ENCODE measurements around the gene NTS.

DNA sequence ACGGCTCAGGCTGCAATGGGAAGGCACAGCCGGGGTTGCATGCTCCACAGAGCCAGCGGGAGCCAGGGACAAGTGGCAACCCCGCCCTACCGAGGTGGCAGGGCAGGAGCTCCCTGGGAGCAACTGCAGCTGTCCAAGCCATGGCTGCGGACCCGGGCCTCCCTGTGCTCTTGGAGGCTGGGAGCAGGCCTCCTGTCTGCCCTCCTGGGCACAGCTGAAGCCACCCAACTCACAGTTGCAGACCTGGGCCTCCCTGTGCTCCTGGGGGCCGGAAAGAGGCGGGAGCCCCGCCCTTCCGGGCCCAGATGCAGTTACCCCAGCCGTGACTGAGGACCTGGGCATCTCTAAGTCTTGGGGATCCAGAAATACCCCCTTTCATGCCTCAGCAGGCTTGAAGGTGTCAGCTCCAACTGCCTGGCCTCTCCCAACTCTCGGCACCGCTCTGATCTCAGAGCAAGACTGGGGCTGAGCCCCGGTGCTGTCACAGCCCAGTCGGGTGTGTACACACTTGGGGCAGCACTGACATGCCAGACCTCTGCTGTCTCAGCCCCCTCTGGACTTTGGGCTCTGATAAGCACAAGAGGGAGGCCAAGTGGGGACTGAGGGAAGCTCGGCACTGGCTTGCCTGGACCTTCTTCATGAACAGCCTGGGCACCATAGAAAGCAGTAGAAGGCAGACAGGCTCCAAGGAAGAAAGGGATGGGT is 30.3 kb upstream of the NTS start:
- TF ChIP-seq, protein P1, sequence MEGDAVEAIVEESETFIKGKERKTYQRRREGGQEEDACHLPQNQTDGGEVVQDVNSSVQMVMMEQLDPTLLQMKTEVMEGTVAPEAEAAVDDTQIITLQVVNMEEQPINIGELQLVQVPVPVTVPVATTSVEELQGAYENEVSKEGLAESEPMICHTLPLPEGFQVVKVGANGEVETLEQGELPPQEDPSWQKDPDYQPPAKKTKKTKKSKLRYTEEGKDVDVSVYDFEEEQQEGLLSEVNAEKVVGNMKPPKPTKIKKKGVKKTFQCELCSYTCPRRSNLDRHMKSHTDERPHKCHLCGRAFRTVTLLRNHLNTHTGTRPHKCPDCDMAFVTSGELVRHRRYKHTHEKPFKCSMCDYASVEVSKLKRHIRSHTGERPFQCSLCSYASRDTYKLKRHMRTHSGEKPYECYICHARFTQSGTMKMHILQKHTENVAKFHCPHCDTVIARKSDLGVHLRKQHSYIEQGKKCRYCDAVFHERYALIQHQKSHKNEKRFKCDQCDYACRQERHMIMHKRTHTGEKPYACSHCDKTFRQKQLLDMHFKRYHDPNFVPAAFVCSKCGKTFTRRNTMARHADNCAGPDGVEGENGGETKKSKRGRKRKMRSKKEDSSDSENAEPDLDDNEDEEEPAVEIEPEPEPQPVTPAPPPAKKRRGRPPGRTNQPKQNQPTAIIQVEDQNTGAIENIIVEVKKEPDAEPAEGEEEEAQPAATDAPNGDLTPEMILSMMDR (IDR thresholded peaks at IDR 0.05), result no peak
- TF ChIP-seq POLR2A (IDR thresholded peaks at IDR 0.05), result no peak

All from tibial nerve (tissue), 3 donors.